GM23338 (cell line): ENCODE data around the gene PEX12. TPM values are rescaled to one million over a fixed set of nuclear protein-coding genes. Genes with fewer than 3 reads are reported as not detected.

Experiments used
- ATAC-seq: fragments of 200-7000 bp; cut with Tn5 transposase; 3 replicates; pipeline ENCODE4 v1.9.1; 2020
- DNase-seq: peaks from one replicate; pipeline ENCODE4 v3.0.0-alpha.2; 2015; ENCODE audit warnings: low spot score
- H2AFZ ChIP-seq: fragments of 200-600 bp; sonication (generic); 2 replicates; pipeline ENCODE4 v1.8.0; 2016; ENCODE audit warnings: antibody characterized with exemption, mild to moderate bottlenecking, moderate library complexity
- H3F3A ChIP-seq: fragments of 200-600 bp; sonication (generic); replicated peaks from 2 replicates; pipeline ENCODE4 v1.8.0; 2017; ENCODE audit warnings: antibody characterized with exemption, mixed run types, low read depth
- H3K27ac ChIP-seq: fragments of 200-600 bp; sonication (generic); 2 replicates; pipeline ENCODE4 v1.6.1; 2016; ENCODE audit warnings: low read depth
- H3K27me3 ChIP-seq: fragments of 200-600 bp; sonication (generic); 2 replicates; pipeline ENCODE4 v1.8.0; 2016; ENCODE audit warnings: mild to moderate bottlenecking, mixed run types, moderate library complexity; ENCODE audit not compliant: insufficient read depth
- H3K36me3 ChIP-seq: fragments of 200-600 bp; sonication (generic); 2 replicates; pipeline ENCODE4 v1.8.0; 2016; ENCODE audit warnings: mild to moderate bottlenecking; ENCODE audit not compliant: insufficient read depth
- H3K4me1 ChIP-seq: fragments of 200-600 bp; sonication (generic); 2 replicates; pipeline ENCODE4 v1.8.0; 2016; ENCODE audit warnings: mild to moderate bottlenecking, moderate library complexity; ENCODE audit not compliant: insufficient read depth
- H3K4me2 ChIP-seq: fragments of 200-600 bp; sonication (generic); 2 replicates; pipeline ENCODE4 v1.7.1; 2017; ENCODE audit warnings: mixed run types
- H3K4me3 ChIP-seq: fragments of 200-600 bp; sonication (generic); 2 replicates; pipeline ENCODE4 v1.6.1; 2016; ENCODE audit warnings: mixed run types
- H3K79me2 ChIP-seq: fragments of 200-600 bp; sonication (generic); replicated peaks from 2 replicates; pipeline ENCODE4 v1.8.0; 2017; ENCODE audit warnings: mild to moderate bottlenecking; ENCODE audit not compliant: insufficient read depth
- H3K9me2 ChIP-seq: fragments of 200-600 bp; sonication (generic); 2 replicates; pipeline ENCODE4 v1.8.0; 2017; ENCODE audit not compliant: insufficient read depth
- H4K20me1 ChIP-seq: fragments of 200-600 bp; sonication (generic); replicated peaks from 2 replicates; pipeline ENCODE4 v1.8.0; 2017; ENCODE audit warnings: mild to moderate bottlenecking; ENCODE audit not compliant: insufficient read depth
- H3K27ac Mint-ChIP-seq: 2 replicates; pipeline ENCODE4 v1.8.0; 2020; ENCODE audit warnings: inconsistent platforms, mild to moderate bottlenecking, moderate library complexity, mixed read lengths
- H3K27me3 Mint-ChIP-seq: 3 replicates; pipeline ENCODE4 v1.8.0; 2022; ENCODE audit warnings: low read depth, mild to moderate bottlenecking, moderate library complexity, mixed read lengths, inconsistent platforms; ENCODE audit not compliant: insufficient read depth, poor library complexity
- H3K36me3 Mint-ChIP-seq: 3 replicates; pipeline ENCODE4 v1.8.0; 2021; ENCODE audit warnings: low read depth, mild to moderate bottlenecking, inconsistent platforms, moderate library complexity, mixed read lengths
- H3K4me1 Mint-ChIP-seq: 3 replicates; pipeline ENCODE4 v1.8.0; 2020; ENCODE audit warnings: mild to moderate bottlenecking, inconsistent platforms, mixed read lengths
- H3K4me3 Mint-ChIP-seq: 3 replicates; pipeline ENCODE4 v1.8.0; 2021; ENCODE audit warnings: moderate library complexity, mild to moderate bottlenecking, inconsistent platforms, mixed read lengths
- H3K9me3 Mint-ChIP-seq: 3 replicates; pipeline ENCODE4 v1.8.0; 2020; ENCODE audit warnings: moderate library complexity, mild to moderate bottlenecking, inconsistent platforms, mixed read lengths
- EZH2 ChIP-seq: fragments of 200-600 bp; sonication (generic); IDR thresholded peaks from one replicate; pipeline ENCODE4 v1.8.0; 2017; ENCODE audit warnings: antibody characterized with exemption, mild to moderate bottlenecking, low read depth; ENCODE audit not compliant: unreplicated experiment
- JUNB ChIP-seq: IDR thresholded peaks from one replicate; pipeline ENCODE4 v1.6.1; 2016; ENCODE audit warnings: antibody characterized with exemption; ENCODE audit not compliant: unreplicated experiment
- NANOG ChIP-seq: IDR thresholded peaks from 2 replicates; pipeline ENCODE4 v1.6.1; 2016; ENCODE audit warnings: antibody characterized with exemption, borderline replicate concordance
- POLR2AphosphoS5 ChIP-seq: IDR thresholded peaks from 2 replicates; pipeline ENCODE4 v1.6.1; 2016; ENCODE audit warnings: antibody characterized with exemption, low read depth
- REST ChIP-seq: IDR thresholded peaks from one replicate; pipeline ENCODE4 v1.6.1; 2018; ENCODE audit warnings: antibody characterized with exemption; ENCODE audit not compliant: unreplicated experiment
- STAT1 ChIP-seq: IDR thresholded peaks from one replicate; pipeline ENCODE4 v1.6.1; 2016; ENCODE audit warnings: antibody characterized with exemption; ENCODE audit not compliant: unreplicated experiment
- ZNF462 ChIP-seq: fragments of 250-450 bp; sonication (Bioruptor Pico); IDR thresholded peaks from 2 replicates; pipeline ENCODE4 v1.5.0; 2020; ENCODE audit warnings: mild to moderate bottlenecking, moderate library complexity
- polyA plus RNA-seq: library from polyadenylated mRNA; unstranded; fragments of >200 nt; fragmentation: Nextera tagmentation; extraction: Ambion mirVana; gene quantifications from 2 replicates; pipeline ENCODE4 v1.2.1, GENCODE V29; 2016
- total RNA-seq: library from RNA; depleted of rRNA; stranded (reverse); fragments of >200 nt; shearing (Covaris generic); gene quantifications from 2 replicates; pipeline ENCODE4 v1.2.3, GENCODE V29; 2014
- TF ChIP-seq, protein P1 (sequence below): IDR thresholded peaks from 2 replicates; pipeline ENCODE4 v1.6.1; 2016; ENCODE audit warnings: antibody characterized with exemption
- TF ChIP-seq, protein P2 (sequence below), 2 experiments: fragments of 200-600 bp in 1 of 2; sonication (generic) in 1 of 2; conservative IDR thresholded peaks; 2 replicates each; pipeline versions ENCODE4 v1.5.1 to v1.6.1; 2016 to 2017; ENCODE audit warnings: antibody characterized with exemption in 2 of 2, low read depth in 2 of 2, mild to moderate bottlenecking in 2 of 2, moderate library complexity in 1 of 2

PEX12 gene
- total and polyA plus RNA-seq, 2 experiments from 2014 or later, result 1.5 to 1.9 TPM

- ATAC-seq, result no peak
- Histone ChIP-seq H3K4me1 (0 out of 2 replicates have a peak, but pooled peaks cover 4% of the 10 kb centered on the region), H3K27ac (no peak overlapping the region), H3K9me2 (no peaks in the 10 kb centered on the region), H2AFZ (no peak overlapping the region), H3K79me2 (peaks cover 54% of the 10 kb centered on the region), H4K20me1 (peaks cover 36% of the 10 kb centered on the region), H3K4me2 (no peak overlapping the region), H3F3A (peaks cover 6% of the 10 kb centered on the region; the same call in 1 of the 2 replicates), H3K36me3 (peaks cover 32% of the 10 kb centered on the region), H3K27me3 (no peaks in the 10 kb centered on the region), H3K4me3 (no peak overlapping the region)
- Mint-ChIP-seq H3K4me3 (no peak overlapping the region), H3K4me1 (no peaks in the 10 kb centered on the region; the same call in 2 of the 3 replicates), H3K36me3 (peaks cover 63% of the 10 kb centered on the region), H3K27me3 (no peaks in the 10 kb centered on the region), H3K9me3 (no peaks in the 10 kb centered on the region), H3K27ac (no peak overlapping the region)
- no peak for DNase-seq
- TF ChIP-seq EZH2, result no peak
- TF ChIP-seq POLR2AphosphoS5, result no peak
- no peak for TF ChIP-seq NANOG
- TF ChIP-seq STAT1, result no peak
- TF ChIP-seq, protein P1, sequence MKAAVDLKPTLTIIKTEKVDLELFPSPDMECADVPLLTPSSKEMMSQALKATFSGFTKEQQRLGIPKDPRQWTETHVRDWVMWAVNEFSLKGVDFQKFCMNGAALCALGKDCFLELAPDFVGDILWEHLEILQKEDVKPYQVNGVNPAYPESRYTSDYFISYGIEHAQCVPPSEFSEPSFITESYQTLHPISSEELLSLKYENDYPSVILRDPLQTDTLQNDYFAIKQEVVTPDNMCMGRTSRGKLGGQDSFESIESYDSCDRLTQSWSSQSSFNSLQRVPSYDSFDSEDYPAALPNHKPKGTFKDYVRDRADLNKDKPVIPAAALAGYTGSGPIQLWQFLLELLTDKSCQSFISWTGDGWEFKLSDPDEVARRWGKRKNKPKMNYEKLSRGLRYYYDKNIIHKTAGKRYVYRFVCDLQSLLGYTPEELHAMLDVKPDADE, result no peak
- TF ChIP-seq JUNB, result no peak
- no peak for TF ChIP-seq REST
- TF ChIP-seq, protein P2, sequence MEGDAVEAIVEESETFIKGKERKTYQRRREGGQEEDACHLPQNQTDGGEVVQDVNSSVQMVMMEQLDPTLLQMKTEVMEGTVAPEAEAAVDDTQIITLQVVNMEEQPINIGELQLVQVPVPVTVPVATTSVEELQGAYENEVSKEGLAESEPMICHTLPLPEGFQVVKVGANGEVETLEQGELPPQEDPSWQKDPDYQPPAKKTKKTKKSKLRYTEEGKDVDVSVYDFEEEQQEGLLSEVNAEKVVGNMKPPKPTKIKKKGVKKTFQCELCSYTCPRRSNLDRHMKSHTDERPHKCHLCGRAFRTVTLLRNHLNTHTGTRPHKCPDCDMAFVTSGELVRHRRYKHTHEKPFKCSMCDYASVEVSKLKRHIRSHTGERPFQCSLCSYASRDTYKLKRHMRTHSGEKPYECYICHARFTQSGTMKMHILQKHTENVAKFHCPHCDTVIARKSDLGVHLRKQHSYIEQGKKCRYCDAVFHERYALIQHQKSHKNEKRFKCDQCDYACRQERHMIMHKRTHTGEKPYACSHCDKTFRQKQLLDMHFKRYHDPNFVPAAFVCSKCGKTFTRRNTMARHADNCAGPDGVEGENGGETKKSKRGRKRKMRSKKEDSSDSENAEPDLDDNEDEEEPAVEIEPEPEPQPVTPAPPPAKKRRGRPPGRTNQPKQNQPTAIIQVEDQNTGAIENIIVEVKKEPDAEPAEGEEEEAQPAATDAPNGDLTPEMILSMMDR (conservative IDR thresholded peaks at IDR 0.05; ENCODE audit: low read depth in 2 of 2), result no peak
- TF ChIP-seq ZNF462 (CRISPR knock-in tag), result no peak
Observed at GRCh38 chr17:35597604-35598003, 19.2 kb upstream of the PEX12 start.
